GM23248 (cell line): ENCODE measurements around the gene HNF4A. TPM values are rescaled to one million over a fixed set of nuclear protein-coding genes. Genes with fewer than 3 reads are reported as not detected.
A peak's percentile ranks its signal among the peaks of the same experiment; 100 is the strongest.

Experiments
- DNase-seq: peaks from one replicate; pipeline ENCODE4 v3.0.0-alpha.2; 2015
- H2AFZ ChIP-seq: fragments of 200-600 bp; sonication (generic); 2 replicates; pipeline ENCODE4 v1.6.1; 2016; ENCODE audit warnings: antibody characterized with exemption
- H3F3A ChIP-seq: fragments of 200-600 bp; sonication (generic); 2 replicates; pipeline ENCODE4 v1.6.1; 2016; ENCODE audit warnings: mild to moderate bottlenecking, antibody characterized with exemption, mixed run types; ENCODE audit not compliant: insufficient read depth
- H3K27ac ChIP-seq: fragments of 200-600 bp; sonication (generic); 2 replicates; pipeline ENCODE4 v1.5.1; 2016; ENCODE audit warnings: mild to moderate bottlenecking
- H3K27me3 ChIP-seq: fragments of 200-600 bp; sonication (generic); replicated peaks from 2 replicates; pipeline ENCODE4 v1.6.1; 2016; ENCODE audit warnings: mild to moderate bottlenecking; ENCODE audit not compliant: insufficient read depth
- H3K36me3 ChIP-seq: fragments of 200-600 bp; sonication (generic); 2 replicates; pipeline ENCODE4 v1.6.1; 2016; ENCODE audit warnings: low read depth, mild to moderate bottlenecking
- H3K4me1 ChIP-seq: fragments of 200-600 bp; sonication (generic); 2 replicates; pipeline ENCODE4 v1.6.1; 2016; ENCODE audit warnings: mild to moderate bottlenecking; ENCODE audit not compliant: insufficient read depth
- H3K4me2 ChIP-seq: fragments of 200-600 bp; sonication (generic); one replicate; pipeline ENCODE4 v1.6.1; 2016; ENCODE audit warnings: mild to moderate bottlenecking; ENCODE audit not compliant: unreplicated experiment
- H3K4me3 ChIP-seq: fragments of 200-600 bp; sonication (generic); 2 replicates; pipeline ENCODE4 v1.5.1; 2016; ENCODE audit warnings: mild to moderate bottlenecking
- H3K79me2 ChIP-seq: fragments of 200-600 bp; sonication (generic); 2 replicates; pipeline ENCODE4 v1.6.1; 2016; ENCODE audit warnings: mild to moderate bottlenecking; ENCODE audit not compliant: insufficient read depth
- H3K9ac ChIP-seq: fragments of 200-600 bp; sonication (generic); 2 replicates; pipeline ENCODE4 v1.6.1; 2016; ENCODE audit warnings: mild to moderate bottlenecking
- H3K9me2 ChIP-seq: fragments of 200-600 bp; sonication (generic); 2 replicates; pipeline ENCODE4 v1.6.1; 2016; ENCODE audit warnings: mixed run types, mild to moderate bottlenecking, moderate library complexity; ENCODE audit not compliant: insufficient read depth
- H3K9me3 ChIP-seq: fragments of 200-600 bp; sonication (generic); one replicate; pipeline ENCODE4 v1.6.1; 2017; ENCODE audit warnings: low read depth
- H4K20me1 ChIP-seq: fragments of 200-600 bp; sonication (generic); 2 replicates; pipeline ENCODE4 v1.6.0; 2016; ENCODE audit not compliant: insufficient read depth
- EZH2 ChIP-seq: fragments of 200-600 bp; sonication (generic); IDR thresholded peaks from 2 replicates; pipeline ENCODE4 v1.6.1; 2018; ENCODE audit warnings: antibody characterized with exemption, mild to moderate bottlenecking; ENCODE audit not compliant: insufficient read depth, poor library complexity, severe bottlenecking
- EZH2phosphoT487 ChIP-seq: fragments of 200-600 bp; sonication (generic); IDR thresholded peaks from 2 replicates; pipeline ENCODE4 v1.6.1; 2018; ENCODE audit warnings: antibody characterized with exemption, moderate library complexity, mild to moderate bottlenecking, low read depth; ENCODE audit not compliant: insufficient read depth
- WGBS, 2 experiments: methylation state at CpG; one replicate each; pipeline ENCODE4 v1.1.6; 2015 to 2017; ENCODE audit warnings: low lambda C conversion rate in 2 of 2, low coverage in 1 of 2; ENCODE audit errors: missing lambda C conversion rate in 2 of 2; 5-methylcytosine and 5-hydroxymethylcytosine counted together
- in situ Hi-C: fragments of 300-500 bp; cut with MboI; formaldehyde crosslinking; loops from 2 replicates; pipeline ENCODE4 v1.15.0; 2020
- polyA plus RNA-seq: library from polyadenylated mRNA; unstranded; fragments of >200 nt; fragmentation: Nextera tagmentation; extraction: Ambion mirVana; gene quantifications from 2 replicates; pipeline ENCODE4 v1.2.1, GENCODE V29; 2016
- total RNA-seq: library from RNA; depleted of rRNA; stranded (reverse); fragments of >200 nt; shearing (Covaris generic); gene quantifications from 2 replicates; pipeline ENCODE4 v1.2.3, GENCODE V29; 2014

HNF4A gene
- total and polyA plus RNA-seq, 2 experiments from 2014 or later = not detected

DNA sequence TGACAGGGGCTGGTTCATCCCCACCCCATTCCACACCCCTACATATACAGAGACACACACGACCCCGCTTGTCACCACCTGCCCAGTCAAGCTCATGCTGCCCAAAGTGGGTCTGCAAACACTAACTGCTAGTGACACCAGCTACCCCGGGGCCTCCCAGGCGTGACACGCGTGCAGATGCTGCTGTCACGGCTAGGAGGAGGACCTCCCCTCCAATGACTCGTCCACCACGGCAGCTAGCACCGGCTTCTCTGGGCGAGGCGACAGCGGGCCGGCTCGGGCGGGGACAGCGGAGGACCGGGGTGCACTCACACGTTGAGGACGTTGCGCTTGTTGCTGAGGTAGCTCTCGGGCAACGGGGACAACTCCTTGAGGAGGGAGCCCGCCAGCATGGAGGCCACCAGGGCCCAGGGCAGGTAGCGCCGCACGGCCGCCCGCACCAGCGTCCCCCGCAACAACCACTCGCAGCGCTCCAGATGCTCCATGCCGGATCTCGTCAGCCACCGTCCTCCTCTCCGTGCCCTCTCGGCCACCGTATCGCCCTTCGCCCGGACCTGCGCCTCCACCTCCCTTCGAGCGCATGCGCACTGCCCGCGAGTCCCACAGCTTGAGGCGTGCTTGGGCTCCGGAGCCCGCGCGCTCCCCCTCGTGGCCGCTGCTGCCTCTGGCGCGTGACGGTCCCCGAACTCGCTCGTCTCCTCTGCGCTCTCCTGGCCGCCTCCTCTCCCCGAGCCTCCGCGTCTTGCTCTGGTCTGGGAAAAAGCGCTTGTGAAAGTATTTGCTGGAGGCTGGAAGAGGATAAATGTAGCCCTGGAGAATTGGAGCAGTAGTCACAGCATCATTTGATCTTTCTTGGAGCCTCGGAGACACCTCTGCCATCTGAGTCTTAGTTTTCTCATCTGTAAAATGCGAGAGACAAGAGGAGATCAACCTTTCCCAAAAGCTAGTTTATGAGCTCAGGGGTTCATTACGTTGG, 44.5 kb upstream of the HNF4A start, which contains the start of gene FITM2:
Gene FITM2 (minus strand): TSS at position 539 of the 976 bp plus-strand sequence. CDS start 54 bp downstream, at position 485.
- H4K20me1 ChIP-seq = no peaks in the 10 kb centered on the region
- 0 out of 2 replicates have a peak, but pooled peaks cover 4% of the 10 kb centered on the region for H3K4me1 ChIP-seq
- H3K4me2 ChIP-seq = peak within 1 kb of the TSS; percentile 89
- no peaks in the 10 kb centered on the region for H3K9me2 ChIP-seq
- in situ Hi-C loops = loop anchor here (10.0 kb wide), 1 partner anchor 196 kb away; no protein-coding TSS in a partner anchor
- no peak for TF ChIP-seq EZH2
- TF ChIP-seq EZH2phosphoT487 = no peak
- H3F3A ChIP-seq = no peaks in the 10 kb centered on the region
- DNase-seq = peak; percentile 97
- no peaks in the 10 kb centered on the region for H3K27me3 ChIP-seq
- no peaks in the 10 kb centered on the region for H3K36me3 ChIP-seq
- H3K27ac ChIP-seq = peak within 1 kb of the TSS; percentile 31
- peak within 1 kb of the TSS; percentile 73 for H3K9ac ChIP-seq
- H2AFZ ChIP-seq = peak within 1 kb of the TSS; percentile 97
- H3K9me3 ChIP-seq = no peaks in the 10 kb centered on the region
- H3K79me2 ChIP-seq = peaks cover 19% of the 10 kb centered on the region; the same call in 1 of the 2 replicates
- peak within 1 kb of the TSS; percentile 81 for H3K4me3 ChIP-seq
- WGBS, 2 experiments = 3% methylated on average over 64 to 65 of the region's 70 CpGs

DNA sequence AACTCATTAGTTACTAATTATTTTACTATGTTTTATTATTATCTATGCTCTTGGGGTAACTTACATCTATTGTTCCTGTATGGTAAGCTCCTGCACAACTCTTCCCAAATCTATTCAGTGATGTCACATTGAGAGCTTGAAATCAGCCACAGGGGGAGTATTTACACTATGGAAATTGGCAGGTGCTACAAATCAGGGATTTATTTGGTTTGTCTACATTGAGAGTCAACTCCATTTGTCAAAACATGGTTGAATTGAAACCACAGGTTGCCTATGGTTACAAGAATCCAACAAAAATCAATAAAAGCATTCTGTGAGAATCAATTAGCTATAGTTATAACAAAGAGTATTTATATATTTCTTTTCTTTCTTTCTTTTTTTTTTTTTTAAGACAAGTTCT, 40.6 kb upstream of the HNF4A start:
- Histone ChIP-seq H3K27me3 (peaks cover 8% of the 10 kb centered on the region; the same call in 1 of the 2 replicates), H3K9me3 (no peaks in the 10 kb centered on the region), H3K9me2 (no peaks in the 10 kb centered on the region), H3K4me2 (no peak overlapping the region), H3K27ac (no peak overlapping the region), H3K4me1 (0 out of 2 replicates have a peak, but pooled peaks cover under 1% of the 10 kb centered on the region), H2AFZ (no peak overlapping the region), H3K36me3 (no peaks in the 10 kb centered on the region), H3K9ac (no peak overlapping the region), H3K4me3 (no peak overlapping the region), H3F3A (no peaks in the 10 kb centered on the region), H3K79me2 (no peaks in the 10 kb centered on the region), H4K20me1 (no peaks in the 10 kb centered on the region)
- TF ChIP-seq EZH2 (no peak), EZH2phosphoT487 (no peak)
- no peak for DNase-seq
- in situ Hi-C loops = loop anchor here (10.0 kb wide), 1 partner anchor 200 kb away; no protein-coding TSS in a partner anchor

DNA sequence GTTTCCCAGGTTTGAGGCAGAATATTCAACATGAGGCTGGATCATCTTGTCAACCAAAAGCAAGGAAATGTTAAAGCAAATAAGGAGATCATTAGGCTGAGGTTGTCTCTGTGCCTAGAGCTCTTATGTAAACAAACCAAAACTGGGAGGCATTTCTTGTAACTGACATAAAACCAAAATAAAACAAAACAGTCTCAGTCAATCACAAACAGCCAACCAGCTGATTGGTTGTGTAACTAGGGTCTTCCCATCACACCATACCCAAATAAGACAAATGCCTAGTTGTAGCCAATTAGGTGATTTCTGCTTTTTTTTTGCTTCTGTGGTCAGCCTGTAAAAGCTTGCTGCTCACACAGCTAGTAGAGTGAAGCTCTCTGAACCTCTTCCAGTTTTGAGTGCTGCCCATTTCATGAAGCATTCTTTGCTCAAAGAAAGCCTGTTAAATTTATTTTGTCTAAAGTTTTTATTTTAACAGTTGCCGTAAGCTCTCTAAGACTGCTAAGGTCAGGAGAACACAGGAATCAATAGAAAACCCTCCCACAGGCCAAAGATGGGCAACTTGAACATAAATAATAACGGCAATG, 35.6 kb upstream of the HNF4A start:
- Histone ChIP-seq H3K4me2 (no peak overlapping the region), H3K36me3 (no peaks in the 10 kb centered on the region), H3K79me2 (no peaks in the 10 kb centered on the region), H3K4me3 (no peak overlapping the region), H3K27me3 (peaks cover 8% of the 10 kb centered on the region; the same call in 1 of the 2 replicates), H3K9me2 (no peaks in the 10 kb centered on the region), H3F3A (no peaks in the 10 kb centered on the region), H3K9me3 (no peaks in the 10 kb centered on the region), H2AFZ (no peak overlapping the region), H3K27ac (no peak overlapping the region), H3K4me1 (no peaks in the 10 kb centered on the region), H3K9ac (no peak overlapping the region), H4K20me1 (no peaks in the 10 kb centered on the region)
- WGBS, 2 experiments = 49 to 50% methylated on average over 2 of the region's 2 CpGs
- in situ Hi-C loops = loop anchor here (10.0 kb wide), 1 partner anchor 205 kb away; no protein-coding TSS in a partner anchor
- no peak for DNase-seq
- TF ChIP-seq EZH2phosphoT487 = no peak
- no peak for TF ChIP-seq EZH2

DNA sequence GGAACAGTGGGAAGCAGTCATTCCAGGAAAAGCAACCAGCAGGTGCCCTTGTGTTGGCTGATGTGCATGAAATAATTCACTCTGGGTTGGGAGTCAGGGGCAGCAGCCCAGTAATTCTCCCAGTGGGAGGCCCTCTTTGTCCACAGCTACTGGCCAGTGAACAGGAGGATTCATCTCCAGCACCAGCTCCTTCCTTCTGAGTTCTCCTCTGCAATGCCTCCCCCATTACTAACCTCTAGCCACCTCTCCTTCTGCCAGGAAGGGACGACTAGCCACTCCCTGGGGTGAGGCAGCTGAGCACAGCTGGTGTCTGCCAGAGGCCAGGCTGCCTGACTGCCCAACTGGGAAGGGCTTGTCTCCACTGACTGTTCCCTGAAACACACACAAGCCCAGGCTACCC, 31.2 kb upstream of the HNF4A start:
- DNase-seq = peak; percentile 18
- in situ Hi-C loops = no loop called here

More for the DNA sequence above, 31.2 kb upstream of the HNF4A start:
- no peaks in the 10 kb centered on the region for H3K9me3 ChIP-seq
- no peak for TF ChIP-seq EZH2phosphoT487
- TF ChIP-seq EZH2 = no peak
- no peaks in the 10 kb centered on the region for H3K36me3 ChIP-seq
- no peaks in the 10 kb centered on the region for H3K4me1 ChIP-seq
- no peaks in the 10 kb centered on the region for H3K79me2 ChIP-seq
- H3K27ac ChIP-seq = no peak overlapping the region
- H3K4me2 ChIP-seq = no peak overlapping the region
- no peaks in the 10 kb centered on the region for H4K20me1 ChIP-seq
- no peak overlapping the region for H3K9ac ChIP-seq
- WGBS, 2 experiments = 0 to 16% methylated on average over 1 of the region's 1 CpG
- no peak overlapping the region for H2AFZ ChIP-seq
- H3K9me2 ChIP-seq = no peaks in the 10 kb centered on the region
- no peaks in the 10 kb centered on the region for H3K27me3 ChIP-seq
- no peaks in the 10 kb centered on the region for H3F3A ChIP-seq
- H3K4me3 ChIP-seq = no peak overlapping the region
